Stimulated activated CD4-positive, alpha-beta T cell treated with anti-CD3 and anti-CD28 coated beads, Interleukin-4, amount 100 ng/mL, for 1 hour (primary cell): ENCODE results near the gene CCDC47.
"Not testable (repeated sequence)": the region's sequence is repeated elsewhere in the genome, so short reads cannot be mapped to it uniquely, and the experiment has no call there.

Source experiments
- DNase-seq: peaks from one replicate; pipeline ENCODE4 v3.0.0-alpha.2; 2020

The CCDC47 gene

GRCh38 chr17:63780928-63781327 is 7.5 kb upstream of the CCDC47 start:
- DNase-seq, result no peak

DNA sequence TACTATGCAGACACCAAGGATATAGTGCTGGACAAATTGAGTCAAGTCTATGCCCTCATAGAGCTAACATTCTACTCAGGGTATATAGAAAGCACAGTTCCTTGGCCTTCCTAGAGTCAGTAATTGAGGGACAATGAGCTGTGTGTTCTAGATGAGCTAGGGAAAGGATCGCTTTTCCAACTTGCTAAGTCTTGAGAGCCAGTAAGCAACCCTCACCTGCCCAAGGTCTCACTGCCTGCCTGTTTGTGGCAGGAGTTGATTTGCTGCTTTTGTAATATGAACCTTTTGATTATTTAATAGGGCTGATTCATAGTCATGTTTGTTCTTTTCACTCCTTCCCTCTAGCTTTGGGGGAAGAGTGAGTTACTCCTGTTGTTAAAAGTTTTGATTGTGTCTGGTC is 7.1 kb upstream of the CCDC47 start:
- DNase-seq, result no peak

DNA sequence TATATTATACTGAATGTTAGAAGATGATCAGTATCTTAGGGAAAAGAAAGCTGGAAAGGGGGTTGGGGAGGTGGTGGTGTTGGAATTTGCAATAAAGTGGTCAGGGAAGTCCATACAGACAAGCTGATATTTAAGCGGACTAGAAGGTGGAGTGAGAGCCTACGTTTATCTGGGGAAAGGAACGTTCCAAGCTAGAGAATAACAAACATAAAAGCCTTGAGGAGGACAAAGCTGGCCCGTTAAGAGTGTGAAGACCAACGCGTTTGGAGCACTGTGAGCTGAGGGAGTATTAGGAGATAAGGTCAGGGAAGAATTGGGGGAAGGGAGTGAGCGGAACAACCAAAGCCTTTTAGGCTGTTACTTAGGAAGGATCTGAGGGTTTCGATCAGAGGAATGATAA is 2.0 kb upstream of the CCDC47 start:
- DNase-seq, result no peak

- no peak for DNase-seq
Observed at GRCh38 chr17:63774969-63775265, 1.5 kb upstream of the CCDC47 start.

GRCh38 chr17:63774141-63774968 is 958 bp upstream of the CCDC47 start, which contains the start of gene DDX42:
Gene DDX42, plus strand, starts transcription at chr17:63774170. Its CDS starts 12,880 bp downstream, at chr17:63787050.
- DNase-seq, result peak; percentile 89

- no peak for DNase-seq
Observed at GRCh38 chr17:63772801-63773271, 561 bp downstream of the CCDC47 start.

DNA sequence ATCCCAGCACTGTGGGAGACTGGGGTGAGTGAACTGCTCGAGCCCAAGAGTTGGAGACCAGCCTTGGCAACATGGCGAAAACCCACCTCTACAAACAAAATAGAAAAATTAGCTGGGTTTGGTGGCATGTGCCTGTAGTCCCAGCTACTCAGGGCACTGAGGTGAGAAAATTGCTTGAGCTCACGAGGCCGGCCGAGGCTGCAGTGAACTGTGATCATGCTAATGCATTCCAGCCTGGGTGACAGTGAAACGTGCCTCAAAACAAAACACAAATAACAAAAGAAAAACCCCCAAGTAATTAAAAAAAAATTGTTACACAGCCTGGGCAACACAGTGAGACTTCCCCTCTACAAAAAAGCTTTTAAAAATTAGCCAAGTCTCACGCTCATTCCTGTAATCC is 5.0 kb downstream of the CCDC47 start:
- no peak for DNase-seq

- DNase-seq, result no peak
Observed at GRCh38 chr17:63766754-63767153, 6.6 kb downstream of the CCDC47 start.

- no peak for DNase-seq
Observed at GRCh38 chr17:63764716-63765115, 8.7 kb downstream of the CCDC47 start.

GRCh38 chr17:63762161-63763078 is 11.0 kb downstream of the CCDC47 start:
- DNase-seq, result no peak

GRCh38 chr17:63760771-63761539 is 12.4 kb downstream of the CCDC47 start:
- no peak for DNase-seq

DNA sequence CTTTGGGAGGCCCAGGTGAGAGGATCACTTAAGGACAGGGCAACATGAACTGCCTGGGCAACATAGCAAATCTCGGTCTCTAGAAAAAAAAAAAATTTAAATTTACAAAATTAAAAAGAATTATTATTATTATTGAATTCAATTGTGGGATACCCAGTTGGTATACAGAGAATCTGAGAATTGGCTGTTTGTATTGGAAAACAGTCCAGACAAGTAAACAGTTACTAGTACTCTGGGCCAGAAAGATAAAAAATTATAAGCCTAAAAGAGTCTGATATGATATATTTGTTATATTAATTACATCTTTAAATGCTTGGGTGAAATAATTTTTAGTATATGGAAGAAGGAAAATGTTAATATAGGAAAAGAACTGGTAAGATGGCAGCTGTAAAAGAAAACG is 15.0 kb downstream of the CCDC47 start:
- DNase-seq, result no peak

GRCh38 chr17:63754046-63754445 is 19.4 kb downstream of the CCDC47 start:
- no peak for DNase-seq

DNA sequence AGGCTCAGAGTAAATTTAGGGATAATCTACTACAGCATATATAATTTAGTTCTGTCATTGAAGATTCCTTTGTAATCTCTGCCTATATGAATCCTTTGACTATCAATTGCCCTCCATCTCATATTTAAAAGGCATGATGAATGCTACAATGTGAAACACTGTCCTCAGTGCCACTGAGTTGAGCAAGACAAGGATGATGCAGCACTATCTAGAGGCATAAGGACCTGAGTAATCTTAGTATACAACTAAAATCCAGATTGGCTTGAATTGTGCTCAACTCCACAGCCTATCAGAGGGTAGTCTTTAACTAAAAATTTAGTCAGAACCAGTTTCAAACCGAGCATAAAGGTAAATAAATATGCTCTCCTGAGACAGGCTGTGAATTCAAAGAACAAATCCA is 20.2 kb downstream of the CCDC47 start:
- no peak for DNase-seq

GRCh38 chr17:63752707-63753106 is 20.7 kb downstream of the CCDC47 start:
- no peak for DNase-seq

- no peak for DNase-seq
Observed at GRCh38 chr17:63751806-63752205, 21.6 kb downstream of the CCDC47 start.

GRCh38 chr17:63741408-63742173 is 31.8 kb downstream of the CCDC47 start, which contains the start of gene STRADA:
Gene STRADA, minus strand, starts transcription at chr17:63741799. Its CDS starts 13,430 bp downstream, at chr17:63728369.
- DNase-seq, result peak; percentile 99

- no peak for DNase-seq
Observed at GRCh38 chr17:63741143-63741407, 32.3 kb downstream of the CCDC47 start.

DNA sequence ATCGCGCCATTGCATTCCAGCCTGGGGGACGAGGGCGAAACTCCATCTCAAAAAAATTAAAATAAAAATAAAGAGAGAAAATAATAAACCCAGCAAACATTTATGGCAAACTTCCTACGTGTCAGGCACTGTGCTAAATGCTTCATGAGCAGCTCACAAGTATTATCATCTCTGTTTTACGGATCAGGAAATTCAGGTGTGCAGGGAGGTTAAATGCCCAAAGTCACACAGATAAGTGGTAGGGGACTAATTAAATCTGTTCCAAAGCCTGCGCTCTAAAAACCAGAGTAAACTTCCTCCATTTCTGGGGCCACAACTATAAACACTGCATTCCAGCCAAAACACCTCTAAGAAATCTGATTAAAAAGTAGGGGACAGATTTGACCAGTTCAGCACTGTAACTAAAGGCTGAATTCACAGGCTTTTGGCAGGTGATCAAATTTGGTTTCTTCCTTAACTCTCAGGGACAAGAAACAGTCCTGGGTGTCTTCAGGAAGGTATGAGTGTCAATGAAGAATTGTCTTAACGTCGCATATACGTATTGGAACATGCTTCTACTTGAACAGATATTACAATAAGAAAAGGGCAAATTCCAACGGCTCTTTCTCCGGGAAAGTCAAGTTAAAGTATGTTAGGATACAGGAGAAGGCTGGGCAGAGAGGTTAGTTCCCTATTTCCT is 32.8 kb downstream of the CCDC47 start:
- DNase-seq, result no peak

DNA sequence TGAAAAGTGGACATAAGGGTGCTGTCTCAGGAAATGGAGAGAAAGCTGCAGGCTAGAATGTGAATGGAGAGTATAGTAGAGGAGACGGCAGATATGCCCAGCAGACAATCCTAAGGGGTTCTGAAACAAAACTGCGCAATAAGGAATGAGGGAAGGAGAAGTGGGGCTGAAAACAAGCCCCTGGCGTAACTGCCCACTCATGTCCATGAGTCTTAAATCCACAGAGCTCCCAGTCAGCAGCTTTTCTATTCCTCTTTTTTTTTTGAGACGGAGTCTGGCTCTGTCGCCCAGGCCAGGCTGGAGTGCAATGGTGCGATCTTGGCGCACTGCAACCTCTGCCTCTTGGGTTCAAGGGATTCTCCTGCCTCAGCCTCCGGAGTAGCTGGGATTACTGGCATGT is 37.7 kb downstream of the CCDC47 start:
- no peak for DNase-seq

DNA sequence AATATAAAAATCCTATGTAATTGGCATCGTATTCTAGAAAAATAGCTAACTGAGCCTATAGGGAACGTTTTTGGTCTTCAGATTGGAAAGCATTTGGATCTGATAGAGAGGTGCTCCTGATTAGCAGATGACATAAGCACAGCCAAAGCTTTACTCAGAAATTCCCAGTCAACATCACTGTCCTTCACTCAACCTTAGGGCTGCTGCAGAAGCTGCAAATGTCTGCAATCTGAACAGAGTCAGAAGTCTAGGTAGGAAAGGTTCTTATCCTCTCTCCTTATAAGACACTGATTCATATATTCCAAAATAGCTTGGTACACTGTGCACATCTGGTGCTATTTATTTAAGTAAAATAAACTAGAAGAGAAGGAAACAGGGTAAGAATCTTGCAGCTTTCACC is 51.0 kb downstream of the CCDC47 start:
- DNase-seq, result no peak

- DNase-seq, result not testable (repeated sequence)
Observed at GRCh38 chr17:63720194-63720593, 53.2 kb downstream of the CCDC47 start.
